K562 (cell line): ENCODE measurements around the gene MCM9. TPM values are rescaled to one million over a fixed set of nuclear protein-coding genes. Genes with fewer than 3 reads are reported as not detected.
A peak's percentile ranks its signal among the peaks of the same experiment; 100 is the strongest.

Experiments used
- ATAC-seq: fragments of 200-7000 bp; cut with Tn5 transposase; 3 replicates; pipeline ENCODE4 v1.9.1; 2020; ENCODE audit warnings: moderate library complexity
- BruUV-seq: library from RNA; stranded (reverse); fragments of 400-500 nt; replicated peaks from 2 replicates; lab custom pipeline; 2021; lab: Mats Ljungman, UMichigan
- CTCF ChIA-PET: fragments of 300-600 bp; formaldehyde crosslinking; extraction: SDS; loops from one replicate; lab custom pipeline; 2021; ENCODE audit warnings: low intra/inter-chr PET ratio; lab: Yijun Ruan, JAX
- POLR2A ChIA-PET: fragments of 300-600, 350-650 bp; sonication (Branson Sonifier 250); formaldehyde crosslinking; extraction: SDS; loops from one replicate; lab custom pipeline; 2021; ENCODE audit warnings: antibody characterized with exemption, inconsistent platforms; lab: Yijun Ruan, JAX
- DNase-seq, 4 experiments: peaks; one replicate each; pipeline versions ENCODE4 v3.0.0 to v3.0.0-alpha.2; 2011 to 2018; ENCODE audit warnings: low spot score in 3 of 4, mixed read lengths in 3 of 4; ENCODE audit errors: extremely low read depth in 1 of 4
- FAIRE-seq: peaks from 2 replicates; lab custom pipeline; 2011; peaks lifted over from hg19 to GRCh38; lab: Jason Lieb, UNC
- H2AFZ ChIP-seq: 2 replicates; pipeline ENCODE4 v1.6.0; 2011; ENCODE audit warnings: low read depth, low read length, control low read depth, inconsistent platforms
- H3K27ac ChIP-seq: fragments of 200-600 bp; 3 replicates; pipeline ENCODE4 v1.8.0; 2011; ENCODE audit warnings: low read depth, mild to moderate bottlenecking, control low read depth, inconsistent platforms, low read length, moderate library complexity, mixed read lengths; ENCODE audit errors: extremely low read depth
- H3K27me3 ChIP-seq, 2 experiments: fragments of 300-600 bp in 1 of 2; 2 replicates in 1 of 2; 3 replicates in 1 of 2; pipeline versions ENCODE4 v1.6.0 to v1.8.0; 2011; ENCODE audit warnings: inconsistent platforms in 2 of 2, low read length in 2 of 2, mild to moderate bottlenecking in 1 of 2, mixed read lengths in 1 of 2, moderate library complexity in 1 of 2; ENCODE audit not compliant: control insufficient read depth in 2 of 2, insufficient read depth in 2 of 2
- H3K36me3 ChIP-seq: fragments of 300-600 bp; 3 replicates; pipeline ENCODE4 v1.8.0; 2011; ENCODE audit warnings: mild to moderate bottlenecking, low read length, inconsistent platforms; ENCODE audit not compliant: control insufficient read depth, insufficient read depth
- H3K4me1 ChIP-seq, 2 experiments: fragments of 200-600 bp in 1 of 2; replicated peaks in 1 of 2; 2 replicates in 1 of 2; 3 replicates in 1 of 2; pipeline versions ENCODE4 v1.5.1 to v1.8.0; 2011; ENCODE audit warnings: inconsistent platforms in 2 of 2, low read length in 2 of 2, mild to moderate bottlenecking in 1 of 2, mixed read lengths in 1 of 2, moderate library complexity in 1 of 2; ENCODE audit not compliant: control insufficient read depth in 2 of 2, insufficient read depth in 2 of 2
- H3K4me2 ChIP-seq: 2 replicates; pipeline ENCODE4 v1.6.1; 2011; ENCODE audit warnings: low read length, control low read depth, inconsistent platforms, mixed read lengths; ENCODE audit not compliant: insufficient read depth
- H3K4me3 ChIP-seq: fragments of 200-600 bp; sonication (generic), shearing (Covaris generic); 2 replicates; pipeline ENCODE4 v1.5.1; 2016; ENCODE audit warnings: control low read depth, inconsistent platforms
- H3K79me2 ChIP-seq: fragments of 200-600 bp; 3 replicates; pipeline ENCODE4 v1.8.0; 2011; ENCODE audit warnings: low read length, inconsistent platforms; ENCODE audit not compliant: control insufficient read depth, insufficient read depth
- H3K9ac ChIP-seq, 2 experiments: 2 replicates each; pipeline versions ENCODE4 v1.6.0 to v1.6.1; 2011; ENCODE audit warnings: low read depth in 2 of 2, low read length in 2 of 2, control low read depth in 1 of 2, inconsistent platforms in 1 of 2, mild to moderate bottlenecking in 1 of 2, mixed read lengths in 1 of 2; ENCODE audit not compliant: insufficient read depth in 1 of 2
- H3K9me1 ChIP-seq: one replicate; pipeline ENCODE4 v1.6.0; 2011; ENCODE audit warnings: inconsistent platforms, mild to moderate bottlenecking, low read length, moderate library complexity; ENCODE audit not compliant: control insufficient read depth, insufficient read depth
- H3K9me3 ChIP-seq: replicated peaks from 2 replicates; pipeline ENCODE4 v1.5.1; 2011; ENCODE audit warnings: low read depth, low read length, inconsistent platforms; ENCODE audit not compliant: control insufficient read depth, insufficient read depth
- H4K20me1 ChIP-seq: replicated peaks from 2 replicates; pipeline ENCODE4 v1.6.1; 2011; ENCODE audit warnings: low read length, inconsistent platforms, mixed read lengths; ENCODE audit not compliant: control insufficient read depth, insufficient read depth
- C11orf30 ChIP-seq: fragments of 450-650 bp; IDR thresholded peaks from 2 replicates; pipeline ENCODE4 v1.6.1; 2016; ENCODE audit warnings: low read depth, mild to moderate bottlenecking
- CCAR2 ChIP-seq: fragments of 200-400 bp; formaldehyde crosslinking; IDR thresholded peaks from 2 replicates; pipeline ENCODE4 v1.6.1; 2017; ENCODE audit warnings: mild to moderate bottlenecking, low read depth, low read length
- HNRNPUL1 ChIP-seq: fragments of 200-400 bp; formaldehyde crosslinking; IDR thresholded peaks from 2 replicates; pipeline ENCODE4 v1.6.1; 2017; ENCODE audit warnings: low read length
- MEF2D ChIP-seq: conservative IDR thresholded peaks from 2 replicates; pipeline ENCODE4 v1.6.1; 2016; ENCODE audit warnings: low read depth, missing genetic modification characterization, missing compliant biosample characterization
- TAF1 ChIP-seq: IDR thresholded peaks from 2 replicates; pipeline ENCODE4 v1.6.1; 2011; ENCODE audit warnings: mild to moderate bottlenecking, low read length, moderate library complexity; ENCODE audit not compliant: insufficient read depth, control insufficient read depth, severe bottlenecking; ENCODE audit errors: extremely low read depth
- ZNF316 ChIP-seq: fragments of 450-650 bp; IDR thresholded peaks from 2 replicates; pipeline ENCODE4 v1.6.1; 2016
- WGBS: fragments of 100-300 bp; shearing (Covaris generic); methylation state at CpG from one replicate; pipeline ENCODE4 v1.1.6; 2016; ENCODE audit warnings: low coverage, mixed read lengths; ENCODE audit not compliant: insufficient coverage; ENCODE audit errors: missing lambda C conversion rate; 5-methylcytosine and 5-hydroxymethylcytosine counted together
- in situ Hi-C: fragments of 300-500 bp; cut with MboI; formaldehyde crosslinking; loops from 4 replicates; pipeline ENCODE4 v1.15.0; 2018; ENCODE audit warnings: inconsistent platforms, mixed read lengths
- intact Hi-C: fragments of 100-400 bp; cut with micrococcal nuclease; formaldehyde crosslinking; loops from 2 replicates; pipeline ENCODE4 v1.14.2; 2022
- polyA plus RNA-seq, 8 experiments: library from polyadenylated mRNA; depleted of rRNA in 4 of 8; stranded (reverse) in 5 of 8; unstranded in 3 of 8; fragments of >200 nt; fragmentation: Nextera tagmentation in 2 of 8; fragmentation: Illumina TruSeq in 1 of 8; extraction: Ambion mirVana in 2 of 8; extraction: Trizol in 1 of 8; gene quantifications; 2 replicates each; pipeline versions ENCODE4 v1.2.1 to v1.2.3, GENCODE V29; 2011 to 2014; ENCODE audit warnings: inconsistent platforms in 1 of 8, missing spikeins in 1 of 8
- total RNA-seq, 7 experiments: library from RNA; depleted of rRNA in 6 of 7; stranded (reverse); fragments of >200 nt in 6 of 7; fragmentation: Illumina TruSeq in 2 of 7; extraction: Trizol in 2 of 7; gene quantifications; 2 replicates each; pipeline versions ENCODE4 v1.2.1 to v1.2.3, GENCODE V29; 2011 to 2021; ENCODE audit warnings: low replicate concordance in 1 of 7
- TF ChIP-seq, protein P1 (sequence below): IDR thresholded peaks from 3 replicates; pipeline ENCODE4 v1.6.1; 2011; ENCODE audit warnings: borderline replicate concordance, mild to moderate bottlenecking, moderate library complexity; ENCODE audit not compliant: insufficient read length; ENCODE audit errors: extremely low read depth

Gene MCM9
- total and polyA plus RNA-seq, 9 of the 15 experiments (the other 6 are each of a cell fraction or from before 2014, with no cell fraction given) = 4.8 to 16.7 (median 11.6) TPM

DNA sequence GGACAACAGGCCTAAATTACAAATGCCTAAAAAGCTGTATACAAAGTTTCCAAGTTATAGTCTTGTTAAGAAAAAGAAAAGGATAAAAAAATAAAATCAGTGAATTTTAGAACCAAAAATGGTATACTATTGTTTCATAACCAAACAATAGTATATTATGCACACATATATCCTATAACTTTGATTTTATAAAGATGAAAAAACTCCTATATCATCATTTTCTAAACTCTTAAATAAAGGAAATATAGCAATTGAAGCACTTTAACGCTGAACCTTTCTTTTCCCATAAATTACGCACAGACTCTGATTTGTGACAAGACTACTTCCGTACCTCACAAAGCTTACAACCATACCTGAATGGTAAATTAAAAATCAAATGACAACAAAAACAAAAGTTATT is 35.9 kb upstream of the MCM9 start:
- H4K20me1 ChIP-seq = no peaks in the 10 kb centered on the region
- no peak overlapping the region for H3K27ac ChIP-seq
- no TSS peak for BruUV-seq
- no peak for FAIRE-seq
- POLR2A ChIA-PET = interaction anchor here (1.4 kb wide), 1 partner anchor 140 kb away, joined by 4 read pairs; no protein-coding TSS in a partner anchor
- H3K4me1 ChIP-seq = no peaks in the 10 kb centered on the region
- no peaks in the 10 kb centered on the region for H3K27me3 ChIP-seq
- 0 out of 3 replicates have a peak, but pooled peaks cover 4% of the 10 kb centered on the region for H3K36me3 ChIP-seq
- no peaks in the 10 kb centered on the region for H3K9me1 ChIP-seq
- H3K4me3 ChIP-seq = no peak overlapping the region
- TF ChIP-seq ZNF316 (peak; percentile 64), TAF1 (no peak), C11orf30 (peak; percentile 45; the same call in 1 of the 2 replicates)
- 83% methylated on average over 3 of the region's 3 CpGs for WGBS
- H3K9me3 ChIP-seq = no peaks in the 10 kb centered on the region
- H3K9ac ChIP-seq = no peak overlapping the region
- DNase-seq = no peak
- no peak overlapping the region for H2AFZ ChIP-seq
- H3K79me2 ChIP-seq = no peaks in the 10 kb centered on the region
- CTCF ChIA-PET = no interaction called here
- in situ Hi-C loops = no loop called here
- no peak for ATAC-seq
- H3K4me2 ChIP-seq = no peak overlapping the region
- intact Hi-C loops = no loop called here

DNA sequence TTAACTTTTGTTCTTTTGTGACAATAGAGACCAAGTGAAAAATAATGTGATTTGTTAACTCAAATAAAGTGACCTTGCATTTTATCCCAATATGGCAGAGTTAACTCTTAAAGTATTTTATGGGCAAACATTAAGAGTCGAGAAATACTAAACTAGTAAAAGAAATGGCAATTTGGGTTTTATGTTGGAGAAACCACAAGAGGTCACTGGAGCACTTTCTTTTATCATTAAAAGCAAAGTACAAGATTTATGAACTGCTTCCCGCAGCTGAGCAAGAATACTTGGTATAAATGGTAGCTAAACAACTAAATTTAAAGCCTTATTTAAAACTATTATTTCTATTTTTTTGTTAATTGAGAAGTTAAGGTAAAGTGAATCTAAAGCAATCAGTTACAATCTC is 33.5 kb upstream of the MCM9 start:
- ATAC-seq (peak; percentile 78), FAIRE-seq (peak; percentile 55), DNase-seq (peak in 1 of 4 experiments; percentile 49)
- H3K9me3 ChIP-seq = no peaks in the 10 kb centered on the region
- no peak overlapping the region for H3K4me2 ChIP-seq
- no TSS peak for BruUV-seq
- intact Hi-C loops (loop anchor here (1.0 to 10.0 kb wide), 4 partner anchors 110 to 684 kb away; partner anchors contain the start of gene FAM184A), in situ Hi-C loops (loop anchor here (5.0 kb wide), 1 partner anchor 144 kb away; no protein-coding TSS in a partner anchor)
- no peak overlapping the region for H3K9ac ChIP-seq
- ChIA-PET POLR2A (interaction anchor here (1.0 to 1.9 kb wide), 2 partner anchors 11 to 142 kb away, joined by 5 to 7 read pairs; no protein-coding TSS in a partner anchor), CTCF (interaction anchor here (0.6 to 4.1 kb wide), 4 partner anchors 53 to 813 kb away, joined by 3 to 48 read pairs (median 3); no protein-coding TSS in a partner anchor)
- H3K27me3 ChIP-seq = no peaks in the 10 kb centered on the region
- H3K4me3 ChIP-seq = no peak overlapping the region
- no peaks in the 10 kb centered on the region for H3K9me1 ChIP-seq
- H3K4me1 ChIP-seq = no peaks in the 10 kb centered on the region
- H3K79me2 ChIP-seq = no peaks in the 10 kb centered on the region
- H2AFZ ChIP-seq = no peak overlapping the region
- no peaks in the 10 kb centered on the region for H4K20me1 ChIP-seq
- no peak overlapping the region for H3K27ac ChIP-seq
- 0 out of 3 replicates have a peak, but pooled peaks cover 4% of the 10 kb centered on the region for H3K36me3 ChIP-seq
- WGBS = 34% methylated on average over 2 of the region's 2 CpGs
- TF ChIP-seq MEF2D (tag) (no peak), HNRNPUL1 (no peak), CCAR2 (no peak)
- TF ChIP-seq, protein P1, sequence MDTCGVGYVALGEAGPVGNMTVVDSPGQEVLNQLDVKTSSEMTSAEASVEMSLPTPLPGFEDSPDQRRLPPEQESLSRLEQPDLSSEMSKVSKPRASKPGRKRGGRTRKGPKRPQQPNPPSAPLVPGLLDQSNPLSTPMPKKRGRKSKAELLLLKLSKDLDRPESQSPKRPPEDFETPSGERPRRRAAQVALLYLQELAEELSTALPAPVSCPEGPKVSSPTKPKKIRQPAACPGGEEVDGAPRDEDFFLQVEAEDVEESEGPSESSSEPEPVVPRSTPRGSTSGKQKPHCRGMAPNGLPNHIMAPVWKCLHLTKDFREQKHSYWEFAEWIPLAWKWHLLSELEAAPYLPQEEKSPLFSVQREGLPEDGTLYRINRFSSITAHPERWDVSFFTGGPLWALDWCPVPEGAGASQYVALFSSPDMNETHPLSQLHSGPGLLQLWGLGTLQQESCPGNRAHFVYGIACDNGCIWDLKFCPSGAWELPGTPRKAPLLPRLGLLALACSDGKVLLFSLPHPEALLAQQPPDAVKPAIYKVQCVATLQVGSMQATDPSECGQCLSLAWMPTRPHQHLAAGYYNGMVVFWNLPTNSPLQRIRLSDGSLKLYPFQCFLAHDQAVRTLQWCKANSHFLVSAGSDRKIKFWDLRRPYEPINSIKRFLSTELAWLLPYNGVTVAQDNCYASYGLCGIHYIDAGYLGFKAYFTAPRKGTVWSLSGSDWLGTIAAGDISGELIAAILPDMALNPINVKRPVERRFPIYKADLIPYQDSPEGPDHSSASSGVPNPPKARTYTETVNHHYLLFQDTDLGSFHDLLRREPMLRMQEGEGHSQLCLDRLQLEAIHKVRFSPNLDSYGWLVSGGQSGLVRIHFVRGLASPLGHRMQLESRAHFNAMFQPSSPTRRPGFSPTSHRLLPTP = no peak
